Endothelial cell of umbilical vein (primary cell): ENCODE data around the gene ZNF488. TPM values are rescaled to one million over a fixed set of nuclear protein-coding genes. Genes with fewer than 3 reads are reported as not detected.

Experiments used
- BruUV-seq: library from RNA; stranded (reverse); fragments of 400-500 nt; replicated peaks from 2 replicates; lab custom pipeline; 2021; lab: Mats Ljungman, UMichigan
- CTCF ChIA-PET: fragments of 300-600, 350-600 bp; sonication (Branson Sonifier 250); formaldehyde crosslinking; loops from one replicate; lab custom pipeline; 2021; ENCODE audit warnings: antibody characterized with exemption, inconsistent platforms; lab: Charles Lee
- POLR2A ChIA-PET: fragments of 300-600, 350-600 bp; sonication (Branson Sonifier 250); formaldehyde crosslinking; loops from one replicate; lab custom pipeline; 2021; ENCODE audit warnings: antibody characterized with exemption, inconsistent platforms; lab: Charles Lee
- DNase-seq: peaks from one replicate; pipeline ENCODE4 v3.0.0-alpha.2; 2011; ENCODE audit warnings: low read depth, low spot score
- FAIRE-seq: peaks from 2 replicates; lab custom pipeline; 2011; peaks lifted over from hg19 to GRCh38; lab: Jason Lieb, UNC
- H2AFZ ChIP-seq: 2 replicates; pipeline ENCODE4 v1.6.0; 2012; ENCODE audit warnings: low read depth, low read length, control low read depth, inconsistent platforms
- H3K27ac ChIP-seq: 2 replicates; pipeline ENCODE4 v1.5.1; 2011; ENCODE audit warnings: low read depth, mild to moderate bottlenecking, control low read depth, low read length, moderate library complexity; ENCODE audit not compliant: insufficient read depth
- H3K27me3 ChIP-seq, 2 experiments: 2 replicates each; pipeline versions ENCODE4 v1.6.0 to v1.6.1; 2011; ENCODE audit warnings: low read length in 2 of 2, mixed read lengths in 1 of 2; ENCODE audit not compliant: control insufficient read depth in 2 of 2, insufficient read depth in 2 of 2
- H3K36me3 ChIP-seq, 2 experiments: 2 replicates in 1 of 2; 3 replicates in 1 of 2; pipeline ENCODE4 v1.5.1; 2011; ENCODE audit warnings: low read length in 2 of 2, mild to moderate bottlenecking in 1 of 2, moderate library complexity in 1 of 2; ENCODE audit not compliant: control insufficient read depth in 2 of 2, insufficient read depth in 2 of 2; ENCODE audit errors: extremely low read depth in 1 of 2
- H3K4me1 ChIP-seq: 3 replicates; pipeline ENCODE4 v1.5.1; 2011; ENCODE audit warnings: mild to moderate bottlenecking, low read length; ENCODE audit not compliant: control insufficient read depth, insufficient read depth; ENCODE audit errors: extremely low read depth
- H3K4me2 ChIP-seq: 2 replicates; pipeline ENCODE4 v1.6.1; 2011; ENCODE audit warnings: low read length, control low read depth, mixed read lengths; ENCODE audit not compliant: insufficient read depth
- H3K4me3 ChIP-seq, 3 experiments: fragments of 200-600 bp in 1 of 3; sonication (generic), shearing (Covaris generic) in 1 of 3; replicated peaks in 1 of 3; 2 replicates each; pipeline ENCODE4 v1.5.1; 2011 to 2016; ENCODE audit warnings: control low read depth in 3 of 3, low read length in 3 of 3, mild to moderate bottlenecking in 2 of 3, inconsistent platforms in 1 of 3, low read depth in 1 of 3, moderate library complexity in 1 of 3; ENCODE audit not compliant: insufficient read depth in 1 of 3
- H3K79me2 ChIP-seq: 2 replicates; pipeline ENCODE4 v1.6.0; 2012; ENCODE audit warnings: low read length, inconsistent platforms; ENCODE audit not compliant: control insufficient read depth, insufficient read depth
- H3K9ac ChIP-seq: replicated peaks from 2 replicates; pipeline ENCODE3; 2011; ENCODE audit warnings: low read length, control low read depth; ENCODE audit not compliant: insufficient read depth; ENCODE audit errors: extremely low read depth
- H3K9me1 ChIP-seq: replicated peaks from 3 replicates; pipeline ENCODE4 v1.6.0; 2011; ENCODE audit warnings: mild to moderate bottlenecking, low read length; ENCODE audit not compliant: control insufficient read depth, insufficient read depth; ENCODE audit errors: extremely low read depth
- H3K9me3 ChIP-seq: replicated peaks from 2 replicates; pipeline ENCODE4 v1.5.1; 2012; ENCODE audit warnings: low read length, inconsistent platforms; ENCODE audit not compliant: control insufficient read depth, insufficient read depth
- H4K20me1 ChIP-seq: replicated peaks from 2 replicates; pipeline ENCODE3; 2011; ENCODE audit warnings: mild to moderate bottlenecking, low read length; ENCODE audit not compliant: control insufficient read depth, insufficient read depth; ENCODE audit errors: extremely low read depth
- CTCF ChIP-seq, 2 donors: IDR thresholded peaks; 1 replicate in 1 of 2; 2 replicates in 1 of 2; pipeline ENCODE4 v1.5.1; 2011; ENCODE audit warnings: low read length in 2 of 2, mild to moderate bottlenecking in 2 of 2, moderate library complexity in 2 of 2, control low read depth in 1 of 2, inconsistent platforms in 1 of 2, low read depth in 1 of 2; ENCODE audit not compliant: insufficient read depth in 1 of 2; ENCODE audit errors: extremely low read depth in 1 of 2
- EZH2 ChIP-seq: IDR thresholded peaks from 2 replicates; pipeline ENCODE4 v1.6.1; 2012; ENCODE audit warnings: borderline replicate concordance, low read depth, mild to moderate bottlenecking, moderate library complexity, low read length, inconsistent platforms; ENCODE audit not compliant: severe bottlenecking
- FOS ChIP-seq: IDR thresholded peaks from 2 replicates; pipeline ENCODE4 v1.6.1; 2011; ENCODE audit warnings: mild to moderate bottlenecking, low read length, moderate library complexity, borderline replicate concordance; ENCODE audit not compliant: insufficient read depth
- GATA2 ChIP-seq: IDR thresholded peaks from 2 replicates; pipeline ENCODE4 v1.7.0; 2011; ENCODE audit warnings: low read depth, mild to moderate bottlenecking, moderate library complexity, mixed read lengths, low read length; ENCODE audit not compliant: insufficient read length, insufficient read depth
- JUN ChIP-seq: IDR thresholded peaks from 2 replicates; pipeline ENCODE4 v1.6.1; 2011; ENCODE audit warnings: borderline replicate concordance, low read depth; ENCODE audit not compliant: insufficient read length, insufficient read depth
- MYC ChIP-seq: IDR thresholded peaks from one replicate; pipeline ENCODE4 v1.6.1; 2011; ENCODE audit warnings: mild to moderate bottlenecking, low read depth, low read length
- POLR2A ChIP-seq: IDR thresholded peaks from 2 replicates; pipeline ENCODE4 v1.6.1; 2012; ENCODE audit warnings: low read depth, mild to moderate bottlenecking, control low read depth, low read length
- POLR2AphosphoS5 ChIP-seq: IDR thresholded peaks from 2 replicates; pipeline ENCODE4 v1.6.1; 2012; ENCODE audit warnings: low read depth, mild to moderate bottlenecking, control low read depth, low read length, moderate library complexity; ENCODE audit not compliant: insufficient read depth
- dilution Hi-C: fragments of 300-500 bp; cut with MboI; formaldehyde crosslinking; loops from one replicate; pipeline ENCODE4 v1.15.0; 2019; ENCODE audit warnings: low sequenced_read_pairs; ENCODE audit not compliant: extremely low pct_ligation_motif_present
- intact Hi-C: fragments of 100-400 bp; cut with micrococcal nuclease; formaldehyde crosslinking; loops from one replicate; pipeline ENCODE4 v1.10.0; 2022
- polyA plus RNA-seq, 4 experiments: library from polyadenylated mRNA; depleted of rRNA in 3 of 4; stranded (reverse) in 3 of 4; unstranded in 1 of 4; fragments of >200 nt; gene quantifications; 2 replicates each; pipeline versions ENCODE4 v1.2.1 to v1.2.3, GENCODE V29; 2011 to 2012; ENCODE audit warnings: missing spikeins in 1 of 4
- total RNA-seq: library from RNA; stranded (reverse); gene quantifications from 2 replicates; pipeline ENCODE4 v1.2.3, GENCODE V29; 2021
- TF ChIP-seq, protein P1 (sequence below): IDR thresholded peaks from 2 replicates; pipeline ENCODE4 v1.6.1; 2011; ENCODE audit not compliant: insufficient read depth, insufficient read length

ZNF488 gene
- total and polyA plus RNA-seq, 2 donors (not counting 3 experiments of a cell fraction or from before 2014, with no cell fraction given) = 0.21 to 0.38 TPM

DNA sequence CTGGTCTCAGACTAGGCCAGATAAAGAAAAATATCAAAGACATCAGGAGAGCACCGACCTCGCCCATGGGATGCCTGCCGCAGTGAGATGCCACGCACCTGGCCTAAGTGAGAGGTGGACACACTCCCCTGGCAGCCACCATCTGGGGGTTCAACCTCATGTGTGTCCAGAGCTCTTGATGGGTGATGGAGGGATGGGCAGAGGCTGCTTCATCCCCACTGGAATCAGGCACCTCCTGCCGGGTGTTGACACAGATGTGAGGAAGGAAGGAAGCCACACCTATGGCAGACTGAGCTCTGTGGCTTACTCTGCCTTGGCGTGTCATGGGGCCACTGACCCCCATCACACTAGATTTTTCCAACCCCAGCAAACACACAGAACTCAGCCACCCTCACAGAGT, 11.4 kb downstream of the ZNF488 start:
- Histone ChIP-seq H3K36me3 (no peaks in the 10 kb centered on the region), H3K4me2 (no peak overlapping the region), H4K20me1 (no peaks in the 10 kb centered on the region), H3K27me3 (peaks cover 6 to 7% of the 10 kb centered on the region in 2 experiments), H3K9me3 (no peaks in the 10 kb centered on the region), H3K9me1 (no peaks in the 10 kb centered on the region), H3K79me2 (no peaks in the 10 kb centered on the region), H3K4me1 (no peaks in the 10 kb centered on the region), H3K9ac (no peak overlapping the region), H3K27ac (no peak overlapping the region), H3K4me3 (no peak overlapping the region), H2AFZ (no peak overlapping the region)
- no peak for DNase-seq
- CTCF ChIA-PET = interaction anchor here (1.9 kb wide), 1 partner anchor 9 kb away, joined by 4 read pairs; no protein-coding TSS in a partner anchor
- dilution Hi-C loops = no loop called here
- intact Hi-C loops = no loop called here
- POLR2A ChIA-PET = no interaction called here
- no peak for FAIRE-seq
- BruUV-seq = no TSS peak
- TF ChIP-seq, protein P1, sequence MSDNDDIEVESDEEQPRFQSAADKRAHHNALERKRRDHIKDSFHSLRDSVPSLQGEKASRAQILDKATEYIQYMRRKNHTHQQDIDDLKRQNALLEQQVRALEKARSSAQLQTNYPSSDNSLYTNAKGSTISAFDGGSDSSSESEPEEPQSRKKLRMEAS = no peak
- TF ChIP-seq GATA2 = no peak
- TF ChIP-seq FOS = no peak
- no peak for TF ChIP-seq CTCF (IDR thresholded peaks at IDR 0.05; ENCODE audit: extremely low read depth in 1 of 2, insufficient read depth in 1 of 2, low read depth in 1 of 2, low read length in 2 of 2)
- TF ChIP-seq POLR2A = no peak
- TF ChIP-seq POLR2AphosphoS5 = no peak
- TF ChIP-seq JUN = no peak
- no peak for TF ChIP-seq MYC
- no peak for TF ChIP-seq EZH2
